GM10266 (cell line): Measurements from ENCODE around the gene SCYGR5.
"Not testable (repeated sequence)": the region's sequence is repeated elsewhere in the genome, so short reads cannot be mapped to it uniquely, and the experiment has no call there.

Experiments used
- DNase-seq: peaks from one replicate; pipeline ENCODE4 v3.0.0; 2012; ENCODE audit errors: extremely low spot score
- CTCF ChIP-seq: IDR thresholded peaks from 2 replicates; pipeline ENCODE4 v1.5.1; 2012; ENCODE audit warnings: mild to moderate bottlenecking, low read depth; ENCODE audit not compliant: control insufficient read depth, insufficient read depth; ENCODE audit errors: missing control alignments

Gene SCYGR5

GRCh38 chr2:227655454-227655853, 11.2 kb upstream of the SCYGR5 start:
- TF ChIP-seq CTCF: no peak
- no peak for DNase-seq

GRCh38 chr2:227657199-227657845, 9.3 kb upstream of the SCYGR5 start:
- TF ChIP-seq CTCF: no peak
- no peak for DNase-seq

GRCh38 chr2:227661025-227661649, 5.5 kb upstream of the SCYGR5 start:
- TF ChIP-seq CTCF: no peak
- no peak for DNase-seq

- no peak for DNase-seq
- no peak for TF ChIP-seq CTCF
Observed at GRCh38 chr2:227661827-227662226, 4.8 kb upstream of the SCYGR5 start.

- DNase-seq: no peak
- TF ChIP-seq CTCF: no peak
Observed at GRCh38 chr2:227665189-227665940, 1.2 kb upstream of the SCYGR5 start.

GRCh38 chr2:227671170-227671905, 4.7 kb downstream of the SCYGR5 start:
- TF ChIP-seq CTCF: no peak
- no peak for DNase-seq

GRCh38 chr2:227673620-227674019, 7.0 kb downstream of the SCYGR5 start:
- DNase-seq: not testable (repeated sequence)
